ENCODE measurements around the gene ZNF687.
A peak's percentile ranks its signal among the peaks of the same experiment; 100 is the strongest.

ZNF687 gene

DNA sequence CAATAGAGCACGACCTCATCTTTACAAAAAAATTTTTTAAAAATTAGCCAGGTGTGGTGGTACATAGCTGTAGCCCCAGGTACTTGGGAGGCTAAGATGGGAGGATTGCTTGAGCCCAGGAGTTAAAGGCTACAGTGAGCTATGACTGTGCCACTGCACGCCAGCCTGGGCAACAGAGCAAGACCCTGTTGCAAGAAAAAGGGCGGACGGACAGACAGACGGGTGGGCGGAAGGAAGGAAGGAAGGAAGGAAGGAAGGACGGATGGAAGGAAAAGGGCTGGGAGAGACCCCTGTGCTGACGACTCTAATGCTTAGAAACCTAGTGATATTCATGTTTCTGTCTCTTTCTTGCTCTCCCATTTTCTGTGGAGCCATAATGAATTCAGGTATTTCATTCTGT lies 30.7 kb downstream of the ZNF687 start:
- DNase-seq (ENCODE audit: low read depth in 2 of 2) = no peak

DNA sequence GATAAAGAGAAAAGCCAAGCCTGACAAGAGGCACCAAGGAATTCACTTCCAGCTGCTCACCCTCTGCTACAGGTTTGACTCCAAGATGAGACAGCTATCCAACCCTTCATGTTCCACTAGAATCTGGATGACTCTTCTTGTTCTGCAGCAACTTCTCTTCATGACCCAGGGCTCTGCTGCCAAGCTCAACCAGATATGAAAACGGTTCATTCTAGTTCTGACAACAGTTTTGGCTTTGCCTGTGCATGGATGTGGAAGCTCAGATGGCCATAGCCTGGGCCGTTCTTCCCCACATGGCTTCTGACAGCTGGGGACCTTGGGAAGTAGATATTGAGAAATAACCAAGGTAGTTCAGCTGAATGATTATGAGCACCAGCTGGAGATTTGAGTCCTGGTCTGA lies 31.4 kb downstream of the ZNF687 start:
- DNase-seq (ENCODE audit: low read depth in 2 of 2) = no peak

DNA sequence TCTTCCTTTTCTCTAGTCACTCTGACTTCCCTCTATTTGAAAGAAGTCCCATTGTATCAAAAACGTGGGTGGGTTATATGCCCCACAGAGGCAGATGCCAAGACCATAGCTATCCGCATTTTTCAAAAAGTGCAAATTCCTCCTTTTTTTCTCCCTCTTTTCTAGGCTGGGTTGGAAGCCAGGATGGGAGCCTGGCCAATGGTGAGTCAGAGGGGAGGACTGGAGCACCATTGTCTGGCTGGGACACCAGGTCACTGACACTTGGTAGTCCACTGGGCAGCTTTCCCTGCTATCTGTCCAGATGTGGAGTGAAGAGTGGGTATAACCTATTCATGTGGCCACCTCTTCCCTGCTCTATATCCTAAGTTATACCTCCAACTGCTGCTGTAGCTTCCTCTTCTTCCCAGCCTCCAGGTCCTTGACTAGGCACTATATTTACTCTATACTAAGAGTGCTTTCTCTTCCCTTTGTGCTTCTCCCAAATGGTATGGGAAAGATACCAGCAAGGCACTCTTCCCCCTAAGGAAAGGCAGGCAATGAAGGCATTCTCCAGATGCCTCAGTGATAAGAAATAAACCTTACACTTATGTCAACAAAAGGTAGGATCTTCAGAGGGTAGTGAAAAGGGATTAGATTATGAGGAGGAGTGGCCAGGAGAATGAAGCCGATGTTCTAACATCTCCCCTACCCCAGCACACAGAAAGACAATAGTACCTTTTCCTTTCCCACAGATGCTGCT lies 32.2 kb downstream of the ZNF687 start:
- no peak for DNase-seq (ENCODE audit: low read depth in 2 of 2)

DNA sequence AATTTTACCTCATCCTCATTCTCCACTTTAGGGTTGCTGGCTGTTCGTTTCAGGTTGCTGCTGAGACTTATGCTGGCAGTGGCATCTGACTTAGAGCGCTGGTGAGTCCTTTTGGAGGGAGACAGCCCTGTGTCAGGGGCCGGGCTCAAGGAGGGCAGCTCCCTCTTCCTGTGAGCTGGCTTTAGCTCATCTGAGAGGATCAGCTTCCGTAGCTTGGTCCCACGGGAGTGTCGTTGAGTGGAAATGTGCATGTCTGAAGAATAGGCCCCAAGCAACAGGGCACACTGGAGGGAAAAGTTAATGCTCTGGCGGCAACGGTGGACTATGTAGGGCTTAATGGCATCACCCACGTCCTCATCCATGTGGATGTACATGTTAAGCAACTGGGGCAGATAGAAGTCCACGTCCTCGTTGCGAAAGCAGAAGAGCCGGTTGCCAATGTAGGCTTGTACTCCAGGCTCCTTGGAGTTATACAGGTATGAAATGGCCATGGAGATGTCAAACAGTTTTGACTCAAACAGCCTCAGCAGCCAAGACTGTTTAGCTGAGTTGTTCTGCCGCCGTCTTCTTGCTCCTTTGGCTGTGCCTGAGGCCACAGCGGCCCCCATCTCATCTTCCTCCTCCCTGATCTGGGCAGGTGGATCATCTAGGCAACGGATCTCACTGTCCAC lies 33.6 kb downstream of the ZNF687 start:
- no peak for DNase-seq (ENCODE audit: low read depth in 2 of 2)

DNA sequence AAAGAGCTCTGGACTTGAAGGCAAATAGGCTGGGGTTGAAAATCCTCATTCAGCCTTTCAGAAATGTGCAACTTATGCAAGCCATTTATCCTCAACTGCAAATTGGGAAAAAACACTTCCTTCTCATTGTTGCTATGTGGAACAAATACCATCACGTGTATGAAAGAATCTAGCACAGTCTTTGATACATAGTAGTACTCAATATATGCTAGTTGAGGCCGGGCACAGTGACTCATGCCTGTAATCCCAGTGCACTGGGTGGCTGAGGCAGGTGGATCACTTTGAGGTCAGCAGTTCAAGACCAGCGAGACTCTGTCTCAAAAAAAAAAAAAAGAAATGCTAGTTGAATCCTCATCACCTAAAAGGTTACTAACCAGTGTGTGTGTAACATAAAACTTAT lies 36.9 kb downstream of the ZNF687 start:
- DNase-seq (ENCODE audit: low read depth in 2 of 2) = no peak

DNA sequence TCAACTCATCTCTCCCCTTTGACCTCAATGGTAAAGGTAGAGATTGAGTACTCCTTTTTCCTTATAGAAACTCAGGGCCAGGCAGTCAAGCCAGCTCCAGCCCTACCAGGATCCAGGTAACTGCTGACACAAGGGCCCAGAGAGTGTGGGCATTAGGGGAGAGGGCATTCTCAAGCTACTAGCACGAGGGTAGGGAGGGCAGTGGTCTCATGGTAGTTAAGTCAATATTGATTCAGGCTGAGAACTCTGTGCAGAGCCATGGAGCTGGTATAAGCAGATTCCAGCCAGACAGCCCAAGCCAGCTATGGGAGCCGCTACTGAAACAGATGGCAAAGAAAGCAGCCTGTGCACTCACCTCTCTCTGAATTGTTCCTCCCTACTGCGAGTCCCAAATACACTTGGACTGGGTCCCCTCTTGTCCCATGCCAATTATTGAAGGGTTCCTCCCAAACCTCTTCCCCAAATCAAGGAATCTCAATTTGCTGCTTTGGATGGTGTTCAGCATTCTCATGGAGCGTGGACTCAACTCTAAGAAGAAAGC lies 42.4 kb downstream of the ZNF687 start:
- DNase-seq (ENCODE audit: low read depth in 2 of 2) = no peak

DNA sequence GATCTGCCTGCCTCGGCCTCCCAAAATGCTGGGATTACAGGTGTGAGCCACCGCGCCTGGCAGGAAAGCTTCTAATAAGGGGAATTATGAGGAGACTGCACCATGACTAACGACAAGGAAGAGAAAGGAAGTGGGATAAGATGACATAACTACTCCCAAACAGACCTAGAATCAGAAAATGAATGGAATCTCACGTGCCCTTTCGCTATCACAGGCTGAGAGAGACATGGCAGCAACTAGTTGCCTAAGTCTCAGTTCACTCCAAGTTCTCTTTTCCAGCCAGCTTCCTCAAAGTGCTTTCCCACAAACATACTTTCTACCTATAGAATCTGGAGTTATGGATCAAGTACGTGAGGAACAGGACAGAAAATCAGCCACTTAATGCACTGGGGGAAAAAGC lies 43.1 kb downstream of the ZNF687 start:
- no peak for DNase-seq (ENCODE audit: low read depth in 2 of 2)

DNA sequence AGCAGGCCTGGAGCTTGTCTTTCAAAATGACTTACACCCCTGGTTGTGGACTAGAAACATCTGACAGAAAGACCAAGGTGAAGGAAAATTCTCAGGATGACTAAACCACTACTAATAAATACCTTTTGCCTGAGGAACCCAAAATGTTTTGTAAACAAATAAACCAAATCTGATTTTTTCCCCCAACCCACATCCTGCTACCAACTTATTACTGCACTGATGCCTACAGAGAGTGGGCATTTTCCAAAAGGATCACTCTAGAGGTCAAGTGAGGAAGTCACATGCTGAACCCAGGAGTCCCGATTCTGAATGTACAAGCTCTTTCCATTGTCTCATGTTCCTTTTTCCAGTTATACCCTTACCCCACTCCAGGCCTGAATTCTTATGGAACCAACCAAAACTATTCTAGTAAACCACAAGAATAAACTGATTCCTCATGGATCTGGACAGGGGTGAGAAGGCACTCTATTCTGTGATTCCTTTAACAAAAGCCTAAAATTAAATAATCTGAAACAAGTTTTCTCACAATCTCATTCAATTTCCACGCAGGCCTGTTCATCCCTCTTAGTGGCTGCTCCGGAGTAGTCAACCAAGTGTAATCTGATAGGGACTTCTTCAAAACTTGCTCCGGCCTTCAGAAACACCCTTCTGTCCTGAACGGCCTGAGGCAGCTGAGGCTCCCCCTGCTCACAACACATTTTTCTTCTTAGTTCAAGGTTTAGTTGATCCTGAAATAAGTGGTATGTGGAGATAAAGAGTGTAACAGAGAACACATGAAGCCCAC lies 43.7 kb downstream of the ZNF687 start:
- no peak for DNase-seq (ENCODE audit: low read depth in 2 of 2)

DNA sequence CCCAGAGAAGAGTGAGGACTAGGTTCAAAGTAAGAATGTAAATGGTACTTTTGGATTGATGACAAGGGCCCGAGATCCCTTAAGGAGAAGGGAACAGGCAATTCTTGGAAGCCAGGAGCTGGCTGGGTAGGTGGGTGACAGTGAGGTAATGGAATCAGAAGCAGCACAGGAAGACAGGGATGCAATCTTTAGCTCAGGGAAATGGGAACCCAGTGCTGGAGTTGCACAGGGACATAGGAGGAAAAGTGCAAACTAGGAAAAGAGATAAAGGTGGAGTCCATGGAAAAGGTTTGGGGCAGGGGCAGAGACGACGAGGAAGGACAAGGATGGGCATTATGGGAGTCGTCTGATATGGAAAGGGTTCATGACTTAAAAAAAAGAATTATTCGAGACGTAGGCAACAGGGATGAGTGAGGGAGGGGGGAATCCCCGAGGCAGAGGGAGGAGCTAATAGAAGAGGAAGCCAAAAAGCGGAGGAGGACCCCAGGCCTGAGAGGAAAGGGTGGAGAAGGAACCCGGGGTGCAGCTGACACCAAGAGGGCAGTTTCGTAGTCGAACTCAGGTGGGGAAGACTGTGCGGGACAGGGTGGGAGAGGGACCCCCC lies 44.6 kb downstream of the ZNF687 start:
- peak; percentile 42 to 54 for DNase-seq (ENCODE audit: low read depth in 2 of 2)

DNA sequence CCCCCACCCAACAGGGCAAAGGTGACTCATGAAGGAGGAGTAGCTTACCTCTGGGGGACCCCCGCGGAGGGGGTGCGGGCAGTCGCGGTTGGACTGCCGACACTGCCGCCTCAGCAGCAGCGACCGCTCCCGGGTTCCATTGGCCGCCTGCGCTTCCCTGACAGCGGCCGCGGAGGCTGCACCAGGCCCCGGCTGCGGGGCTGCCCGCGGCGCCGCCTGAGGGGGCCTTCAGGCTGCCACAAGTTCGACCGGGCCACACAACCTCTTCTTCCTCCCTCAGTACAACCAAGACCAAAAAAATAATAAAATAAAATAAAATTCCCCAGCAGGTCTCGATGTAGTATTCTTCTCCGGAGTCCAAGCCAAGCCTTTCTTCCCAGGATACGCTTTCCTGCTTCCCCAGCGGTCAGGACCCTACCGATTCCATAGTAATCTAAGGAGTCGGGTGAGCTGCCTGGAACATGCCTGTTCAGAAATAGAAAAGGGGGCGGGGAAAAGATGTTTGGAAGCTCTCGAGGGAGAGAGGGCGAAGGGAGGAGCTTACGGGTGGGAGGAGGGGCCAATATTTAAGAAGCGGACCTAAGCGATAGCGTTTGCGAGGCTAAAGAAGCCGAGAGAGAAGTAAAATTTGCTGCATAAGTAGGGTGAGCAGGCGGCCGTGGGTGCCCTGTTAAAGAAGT lies 45.3 kb downstream of the ZNF687 start, which contains the start of gene PI4KB:
TSS of gene PI4KB (minus strand) at position 194 of the 680 bp plus-strand sequence. CDS start 10,935 bp downstream, outside the sequence.
- DNase-seq (ENCODE audit: low read depth in 2 of 2) = peak; percentile 68 to 79

DNA sequence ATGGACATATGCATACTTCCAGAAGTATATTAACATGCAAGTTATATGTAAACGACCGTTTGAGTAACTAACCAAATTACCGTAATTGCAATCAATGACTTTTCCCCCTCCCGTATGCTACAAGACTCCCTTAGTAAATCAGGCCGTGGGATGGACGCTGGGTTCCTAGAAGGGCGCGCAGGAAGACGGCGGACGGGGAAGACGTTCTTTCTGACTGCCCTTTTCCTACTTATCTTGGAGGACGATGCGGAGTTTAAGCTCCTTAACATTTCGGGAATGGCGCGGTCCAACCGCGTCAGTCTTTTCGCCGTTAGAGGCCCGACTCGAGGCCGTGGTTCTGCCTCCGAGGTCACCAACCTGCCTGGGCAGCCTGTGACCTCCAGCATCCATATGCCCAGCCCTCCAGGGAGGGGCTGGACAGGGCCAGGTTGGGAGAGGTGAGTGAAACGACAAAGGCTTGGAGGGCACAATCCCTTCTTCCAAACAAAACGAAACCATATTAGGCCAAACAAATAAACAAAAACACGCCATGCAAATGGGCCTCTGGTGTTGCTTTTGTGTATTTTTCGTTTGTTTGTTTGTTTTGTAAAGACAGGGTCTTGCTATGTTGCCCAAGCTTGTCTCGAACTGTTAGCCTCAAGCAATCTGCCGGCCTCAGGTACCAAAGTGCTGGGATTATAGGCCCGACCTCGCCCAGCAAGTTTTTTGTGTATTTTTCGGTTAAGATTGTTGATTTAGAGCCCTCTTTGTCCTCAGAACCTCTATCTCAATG lies 46.0 kb downstream of the ZNF687 start:
- peak in 1 of 2 donors; percentile 5 for DNase-seq (ENCODE audit: low read depth in 2 of 2)

DNA sequence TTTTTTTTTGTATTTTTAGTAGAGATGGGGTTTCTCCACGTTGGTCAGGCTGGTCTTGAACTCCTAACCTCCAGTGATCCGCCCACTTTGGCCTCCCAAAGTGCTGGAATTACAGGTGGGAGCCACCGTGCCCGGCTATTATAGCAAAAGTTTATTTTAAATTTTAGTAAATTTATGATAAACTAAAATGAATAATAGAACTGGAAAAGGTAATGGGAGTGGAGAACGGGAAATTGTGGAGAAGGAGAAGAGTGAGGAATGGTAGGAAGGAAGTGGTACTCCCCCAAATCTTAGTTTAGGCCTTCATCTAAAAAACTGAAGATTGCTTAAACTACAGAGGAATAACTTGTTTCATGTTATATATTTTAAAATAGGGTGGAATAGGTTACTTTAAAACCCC lies 52.7 kb downstream of the ZNF687 start:
- DNase-seq (ENCODE audit: low read depth in 2 of 2) = no peak

DNA sequence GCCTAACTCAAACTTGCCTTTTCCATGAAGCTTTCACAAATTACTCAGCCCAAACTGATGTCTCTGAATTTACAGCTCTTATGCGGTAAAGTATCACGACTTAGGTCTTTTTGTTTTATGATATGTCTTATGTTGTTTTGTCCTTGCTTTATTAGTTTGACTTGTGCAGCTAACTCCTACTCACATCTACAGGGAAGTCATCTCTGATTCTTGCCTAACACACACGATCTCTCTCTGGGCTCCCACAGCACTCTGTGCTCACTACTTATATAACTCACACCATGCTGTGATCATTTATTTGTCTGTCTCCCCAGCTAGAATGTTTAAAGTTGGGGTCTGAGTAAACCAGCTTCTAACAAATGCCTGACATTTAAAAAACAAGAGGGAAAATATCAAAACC lies 54.5 kb downstream of the ZNF687 start:
- DNase-seq (ENCODE audit: low read depth in 2 of 2) = no peak

DNA sequence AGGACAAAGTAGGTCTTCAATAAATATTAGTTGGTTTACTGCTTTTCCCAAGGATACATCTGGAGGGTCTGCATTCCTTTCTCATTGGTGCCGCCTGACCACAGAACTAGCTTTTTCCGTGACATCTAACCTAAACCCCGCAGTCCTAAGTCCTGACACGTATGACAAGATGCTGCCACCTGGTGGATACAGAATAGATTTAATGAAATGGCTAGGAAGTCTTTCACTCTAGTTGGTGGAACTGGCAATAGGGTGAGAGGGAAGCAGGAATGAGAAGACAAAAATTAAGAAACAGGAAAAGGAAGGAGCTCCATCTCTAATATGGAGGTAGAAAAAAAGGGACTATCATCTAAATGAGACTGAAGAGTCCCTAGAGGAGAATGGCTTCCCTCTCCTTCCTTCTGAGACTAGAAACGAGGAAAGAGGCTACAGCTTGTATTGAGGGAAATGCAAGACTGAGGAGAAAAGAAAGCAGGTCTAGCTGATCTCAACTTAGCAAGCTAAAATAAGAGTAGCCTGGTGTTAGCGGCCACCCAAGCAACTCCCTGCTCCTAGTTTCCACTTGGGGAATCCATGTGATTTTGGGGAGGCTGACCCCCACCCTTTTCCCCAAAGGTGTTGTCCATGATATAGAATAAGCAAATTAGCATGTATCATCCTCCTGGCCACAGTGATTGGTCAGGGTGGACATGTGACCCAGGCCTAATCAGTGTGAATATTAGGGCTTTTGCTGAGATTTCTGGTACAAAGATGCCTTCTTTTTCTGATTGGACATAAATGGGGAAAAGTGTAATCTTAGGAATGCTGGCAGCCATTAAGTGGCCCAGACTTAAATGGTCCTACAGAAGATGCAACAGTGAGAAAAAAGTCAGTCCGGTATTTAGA lies 59.0 kb downstream of the ZNF687 start:
- DNase-seq (ENCODE audit: low read depth in 2 of 2) = peak in 1 of 2 donors; percentile 31
